AG09309 (cell line): ENCODE results near the gene EPS8L3.
"Not testable (repeated sequence)": the region's sequence is repeated elsewhere in the genome, so short reads cannot be mapped to it uniquely, and the experiment has no call there.

Experiments used
- DNase-seq: peaks from one replicate; pipeline ENCODE4 v3.0.0-alpha.2; 2010; ENCODE audit warnings: low read depth
- H3K4me3 ChIP-seq: 2 replicates; pipeline ENCODE4 v1.5.1; 2011; ENCODE audit warnings: mild to moderate bottlenecking, low read depth, low read length, moderate library complexity; ENCODE audit not compliant: control insufficient read depth
- CTCF ChIP-seq: IDR thresholded peaks from 2 replicates; pipeline ENCODE4 v1.5.1; 2011; ENCODE audit warnings: mild to moderate bottlenecking, low read depth, low read length, inconsistent platforms; ENCODE audit not compliant: insufficient read depth, control insufficient read depth; ENCODE audit errors: missing control alignments

The EPS8L3 gene

GRCh38 chr1:109767637-109768334 lies 4.1 kb upstream of the EPS8L3 start:
- no peak for DNase-seq
- TF ChIP-seq CTCF = no peak
- no peak overlapping the region for H3K4me3 ChIP-seq

GRCh38 chr1:109766991-109767636 lies 3.4 kb upstream of the EPS8L3 start:
- not testable (repeated sequence) for DNase-seq, H3K4me3 ChIP-seq

- TF ChIP-seq CTCF = no peak
- no peak overlapping the region for H3K4me3 ChIP-seq
- DNase-seq = no peak
Measured at GRCh38 chr1:109765896-109766615, 2.3 kb upstream of the EPS8L3 start.

- no peak overlapping the region for H3K4me3 ChIP-seq
- no peak for TF ChIP-seq CTCF
- no peak for DNase-seq
Measured at GRCh38 chr1:109765483-109765815, 1.7 kb upstream of the EPS8L3 start.

- H3K4me3 ChIP-seq = no peak overlapping the region
- TF ChIP-seq CTCF = no peak
- no peak for DNase-seq
Measured at GRCh38 chr1:109764561-109765482, 1.1 kb upstream of the EPS8L3 start.

- H3K4me3 ChIP-seq = no peak overlapping the region
- no peak for TF ChIP-seq CTCF
- peak; percentile 46 for DNase-seq
Measured at GRCh38 chr1:109762821-109763645, 690 bp downstream of the EPS8L3 start.
